Stomach (tissue), 4 donors: Measurements from ENCODE around the gene SNTG2.

Experiments
- CTCF ChIP-seq, 7 experiments: fragments of 450-650 bp in 4 of 7; fragments of 200-600 bp in 3 of 7; sonication (generic) in 3 of 7; IDR thresholded peaks; one replicate each; pipeline ENCODE4 v1.5.1; 2016 to 2019; ENCODE audit warnings: antibody characterized with exemption in 7 of 7, control low read depth in 2 of 7, mild to moderate bottlenecking in 1 of 7
- EP300 ChIP-seq: sonication (generic); formaldehyde crosslinking; IDR thresholded peaks from one replicate; pipeline ENCODE4 v1.6.1; 2017; ENCODE audit warnings: antibody characterized with exemption
- POLR2AphosphoS5 ChIP-seq, 3 donors: sonication (generic); formaldehyde crosslinking; IDR thresholded peaks; one replicate each; pipeline ENCODE4 v1.6.1; 2016; ENCODE audit warnings: antibody characterized with exemption in 3 of 3

- TF ChIP-seq CTCF (IDR thresholded peaks at IDR 0.05): no peak
- no peak for TF ChIP-seq EP300
- TF ChIP-seq POLR2AphosphoS5 (IDR thresholded peaks at IDR 0.05): no peak
Observed at GRCh38 chr2:943461-943797, 7.2 kb upstream of the SNTG2 start.
